ENCODE measurements around the gene TPD52L3.

GRCh38 chr9:6334305-6334704, 6.1 kb downstream of the TPD52L3 start:
- TF ChIP-seq CTCF (IDR thresholded peaks at IDR 0.05; ENCODE audit: low read depth, low read length), result no peak
- no peak for TF ChIP-seq EZH2phosphoT487 (IDR thresholded peaks at IDR 0.05; ENCODE audit: low read depth)

All from OCI-LY3 (cell line).